RWPE2 (cell line): Measurements from ENCODE around the gene DNTTIP2.
"Not testable (repeated sequence)": the region's sequence is repeated elsewhere in the genome, so short reads cannot be mapped to it uniquely, and the experiment has no call there.

Experiments used
- ATAC-seq: fragments of 200-7000 bp; cut with Tn5 transposase; 3 replicates; pipeline ENCODE4 v1.9.1; 2021; ENCODE audit warnings: low read depth
- DNase-seq: peaks from one replicate; pipeline ENCODE4 v3.0.0-alpha.2; 2020; ENCODE audit warnings: low spot score
- H3K27ac ChIP-seq: fragments of 450-650 bp; 2 replicates; pipeline ENCODE4 v1.5.1; 2017; ENCODE audit warnings: mild to moderate bottlenecking; ENCODE audit not compliant: poor library complexity, severe bottlenecking
- H3K27me3 ChIP-seq: fragments of 250-450 bp; sonication (Bioruptor Pico); 2 replicates; pipeline ENCODE4 v1.5.1; 2021; ENCODE audit warnings: mild to moderate bottlenecking, moderate library complexity; ENCODE audit not compliant: insufficient read depth, poor library complexity, severe bottlenecking
- H3K36me3 ChIP-seq: fragments of 250-450 bp; sonication (Bioruptor Pico); 2 replicates; pipeline ENCODE4 v1.5.1; 2020; ENCODE audit warnings: low read depth, mild to moderate bottlenecking, moderate library complexity
- H3K4me1 ChIP-seq: fragments of 250-450 bp; sonication (Bioruptor Pico); 2 replicates; pipeline ENCODE4 v1.5.1; 2021; ENCODE audit warnings: mild to moderate bottlenecking, moderate library complexity; ENCODE audit not compliant: insufficient read depth, poor library complexity, severe bottlenecking
- H3K4me3 ChIP-seq: fragments of 250-450 bp; sonication (Bioruptor Pico); 2 replicates; pipeline ENCODE4 v1.5.1; 2021; ENCODE audit warnings: mild to moderate bottlenecking, moderate library complexity; ENCODE audit not compliant: severe bottlenecking
- H3K9me3 ChIP-seq: fragments of 250-450 bp; sonication (Bioruptor Pico); 2 replicates; pipeline ENCODE4 v1.5.1; 2021; ENCODE audit warnings: mild to moderate bottlenecking, moderate library complexity; ENCODE audit not compliant: severe bottlenecking
- TF ChIP-seq, protein P1 (sequence below): fragments of 450-650 bp; IDR thresholded peaks from one replicate; pipeline ENCODE4 v1.5.1; 2017; ENCODE audit warnings: mild to moderate bottlenecking, moderate library complexity; ENCODE audit not compliant: poor library complexity, severe bottlenecking

DNTTIP2 gene

DNA sequence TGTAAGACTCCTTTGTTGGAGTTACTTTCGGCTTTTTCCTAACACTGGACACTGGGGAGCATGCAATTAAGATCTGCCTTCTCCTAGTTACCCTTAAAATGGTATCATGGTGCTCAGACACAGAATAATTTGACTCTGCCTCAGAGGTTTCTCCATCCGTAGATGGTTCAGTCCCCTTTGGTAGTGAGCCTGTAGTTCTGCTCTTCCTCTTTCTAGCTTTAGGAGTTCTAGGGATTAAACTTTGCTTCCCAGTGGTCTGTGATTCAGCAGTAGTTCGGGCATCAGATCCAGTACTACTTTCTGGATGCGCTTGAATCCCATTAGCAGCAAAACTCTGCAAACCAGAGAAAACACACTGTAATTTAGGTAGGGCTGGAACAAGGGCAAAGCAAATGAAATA, 1.5 kb downstream of the DNTTIP2 start:
- H3K27me3 ChIP-seq = no peaks in the 10 kb centered on the region
- no peak overlapping the region for H3K27ac ChIP-seq
- H3K36me3 ChIP-seq = peaks cover 52% of the 10 kb centered on the region
- TF ChIP-seq, protein P1, sequence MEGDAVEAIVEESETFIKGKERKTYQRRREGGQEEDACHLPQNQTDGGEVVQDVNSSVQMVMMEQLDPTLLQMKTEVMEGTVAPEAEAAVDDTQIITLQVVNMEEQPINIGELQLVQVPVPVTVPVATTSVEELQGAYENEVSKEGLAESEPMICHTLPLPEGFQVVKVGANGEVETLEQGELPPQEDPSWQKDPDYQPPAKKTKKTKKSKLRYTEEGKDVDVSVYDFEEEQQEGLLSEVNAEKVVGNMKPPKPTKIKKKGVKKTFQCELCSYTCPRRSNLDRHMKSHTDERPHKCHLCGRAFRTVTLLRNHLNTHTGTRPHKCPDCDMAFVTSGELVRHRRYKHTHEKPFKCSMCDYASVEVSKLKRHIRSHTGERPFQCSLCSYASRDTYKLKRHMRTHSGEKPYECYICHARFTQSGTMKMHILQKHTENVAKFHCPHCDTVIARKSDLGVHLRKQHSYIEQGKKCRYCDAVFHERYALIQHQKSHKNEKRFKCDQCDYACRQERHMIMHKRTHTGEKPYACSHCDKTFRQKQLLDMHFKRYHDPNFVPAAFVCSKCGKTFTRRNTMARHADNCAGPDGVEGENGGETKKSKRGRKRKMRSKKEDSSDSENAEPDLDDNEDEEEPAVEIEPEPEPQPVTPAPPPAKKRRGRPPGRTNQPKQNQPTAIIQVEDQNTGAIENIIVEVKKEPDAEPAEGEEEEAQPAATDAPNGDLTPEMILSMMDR = no peak
- DNase-seq (no peak), ATAC-seq (no peak)
- H3K4me3 ChIP-seq = no peak overlapping the region
- no peaks in the 10 kb centered on the region for H3K9me3 ChIP-seq
- peaks cover 15% of the 10 kb centered on the region for H3K4me1 ChIP-seq

DNA sequence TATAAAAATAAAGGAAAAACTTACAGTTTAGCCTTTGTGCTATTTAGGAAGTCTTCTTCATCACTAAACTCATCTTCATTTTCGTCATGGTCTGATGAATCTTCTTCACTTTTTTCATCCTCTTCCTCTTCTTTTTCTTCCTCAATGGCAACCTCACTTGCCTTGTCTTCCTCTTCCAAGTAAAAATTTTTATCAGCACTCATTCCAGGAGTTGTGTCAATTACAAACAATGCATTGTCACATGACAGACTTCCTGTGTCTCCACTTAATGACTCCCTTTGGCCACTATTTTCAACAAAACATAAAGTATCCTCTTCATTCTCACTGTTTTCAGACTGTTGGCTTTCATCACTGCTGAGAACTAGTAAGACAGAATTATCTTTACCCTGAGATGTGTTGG, 2.8 kb downstream of the DNTTIP2 start:
- no peak for DNase-seq
- Histone ChIP-seq H3K36me3 (peaks cover 64% of the 10 kb centered on the region), H3K27me3 (no peaks in the 10 kb centered on the region), H3K27ac (no peak overlapping the region), H3K4me3 (no peak overlapping the region), H3K4me1 (peaks cover 15% of the 10 kb centered on the region), H3K9me3 (no peaks in the 10 kb centered on the region)
- TF ChIP-seq, protein P1 = no peak
- no peak for ATAC-seq

DNA sequence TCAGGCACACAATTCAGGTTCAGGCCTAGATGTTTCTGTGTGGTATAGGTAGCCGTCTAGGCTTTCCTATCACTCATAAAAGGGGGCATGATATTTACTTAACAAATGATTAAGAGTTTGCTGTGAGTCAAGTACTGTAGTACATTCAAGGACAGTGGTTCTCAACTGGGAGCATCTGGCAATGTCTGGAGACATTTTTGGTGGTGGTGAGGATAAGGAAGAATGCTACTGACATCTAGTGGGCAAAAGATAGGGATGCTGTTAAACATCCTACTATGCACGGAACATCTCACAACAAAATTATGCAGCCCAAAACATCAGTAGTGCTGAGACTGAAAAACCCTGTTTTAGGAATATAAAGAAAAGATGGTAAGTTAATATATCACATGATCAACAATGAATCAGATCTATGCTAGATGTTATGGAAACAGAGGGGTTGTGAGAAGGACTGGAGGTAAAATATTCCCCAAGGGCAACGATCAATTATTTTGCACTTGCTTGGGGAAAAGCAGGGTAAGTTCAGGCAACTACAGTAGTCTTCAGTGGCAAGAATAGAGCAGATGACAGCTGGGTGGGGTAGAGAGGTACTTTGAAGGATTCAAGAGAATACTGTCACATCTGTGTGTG, 4.9 kb downstream of the DNTTIP2 start:
- TF ChIP-seq, protein P1 = peak; percentile 84
- peak; percentile 44; the same call in 2 of the 3 replicates for ATAC-seq
- no peaks in the 10 kb centered on the region for H3K27me3 ChIP-seq
- no peak overlapping the region for H3K4me3 ChIP-seq
- peaks cover 11% of the 10 kb centered on the region for H3K4me1 ChIP-seq
- H3K27ac ChIP-seq = no peak overlapping the region
- H3K9me3 ChIP-seq = no peaks in the 10 kb centered on the region
- DNase-seq = no peak
- peaks cover 85% of the 10 kb centered on the region for H3K36me3 ChIP-seq

DNA sequence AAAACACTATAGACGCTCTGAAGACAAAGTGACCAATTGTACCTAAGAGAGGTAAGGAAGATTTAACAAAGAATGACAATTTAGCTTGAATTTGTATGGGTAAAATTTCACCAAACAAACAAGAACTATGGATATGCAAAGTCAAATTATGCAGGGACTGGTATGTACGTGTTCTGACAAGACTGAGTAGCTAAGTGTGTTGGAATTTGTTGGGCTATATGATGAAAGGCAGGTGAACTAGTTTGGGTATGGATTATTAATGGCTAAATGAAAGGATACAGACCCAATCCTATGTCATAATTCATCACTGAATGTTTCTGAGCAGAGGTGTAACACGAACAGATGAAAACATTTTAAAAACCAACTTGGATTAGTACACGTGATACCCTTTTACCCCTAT, 7.6 kb downstream of the DNTTIP2 start:
- no peak overlapping the region for H3K27ac ChIP-seq
- no peaks in the 10 kb centered on the region for H3K27me3 ChIP-seq
- TF ChIP-seq, protein P1 = no peak
- peaks cover 3% of the 10 kb centered on the region for H3K4me1 ChIP-seq
- peaks cover 76% of the 10 kb centered on the region for H3K36me3 ChIP-seq
- DNase-seq (no peak), ATAC-seq (no peak; the same call in 2 of the 3 replicates)
- no peaks in the 10 kb centered on the region for H3K9me3 ChIP-seq
- no peak overlapping the region for H3K4me3 ChIP-seq

DNA sequence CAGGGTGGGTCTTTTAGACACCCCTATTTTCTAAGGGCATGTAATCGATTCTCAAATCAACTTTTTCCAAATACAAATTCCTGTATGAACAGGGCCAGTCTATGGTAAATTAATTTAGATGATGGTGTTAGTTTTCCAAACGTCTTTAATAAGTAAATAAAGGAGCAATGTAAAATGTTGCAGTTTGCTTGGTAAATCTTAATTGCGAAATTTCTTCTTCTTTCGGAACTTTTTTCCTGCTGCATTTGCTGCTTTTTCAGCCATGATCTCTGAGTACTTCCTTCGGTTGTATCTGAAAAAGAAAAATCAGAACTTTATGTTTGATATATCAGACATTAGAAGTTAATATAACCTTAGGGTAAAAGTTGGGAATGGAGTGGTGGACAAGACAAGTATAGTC, 9.4 kb downstream of the DNTTIP2 start:
- H3K36me3 ChIP-seq = peaks cover 63% of the 10 kb centered on the region
- H3K4me1 ChIP-seq = no peaks in the 10 kb centered on the region
- ATAC-seq (no peak), DNase-seq (no peak)
- no peaks in the 10 kb centered on the region for H3K9me3 ChIP-seq
- H3K27me3 ChIP-seq = no peaks in the 10 kb centered on the region
- no peak overlapping the region for H3K27ac ChIP-seq
- TF ChIP-seq, protein P1 = no peak
- no peak overlapping the region for H3K4me3 ChIP-seq

DNA sequence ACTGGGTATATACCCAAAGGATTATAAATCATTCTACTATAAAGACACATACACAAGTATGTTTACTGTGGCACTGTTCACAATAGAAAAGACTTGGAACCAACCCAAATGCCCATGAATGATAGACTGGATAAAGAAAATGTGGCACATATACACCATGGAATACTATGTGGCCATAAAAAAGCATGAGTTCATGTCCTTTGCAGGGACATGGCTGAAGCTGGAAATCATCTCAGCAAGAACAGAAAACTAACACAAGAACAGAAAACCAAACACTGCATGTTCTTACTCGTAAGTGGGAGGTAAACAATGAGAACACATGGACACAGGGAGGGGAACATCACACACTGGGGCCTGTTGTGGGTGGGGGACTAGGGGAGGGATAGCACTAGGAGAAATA, 10.5 kb downstream of the DNTTIP2 start:
- peaks cover 51% of the 10 kb centered on the region for H3K36me3 ChIP-seq
- not testable (repeated sequence) for DNase-seq, H3K9me3 ChIP-seq, H3K27ac ChIP-seq, ATAC-seq, H3K27me3 ChIP-seq, H3K4me3 ChIP-seq, H3K4me1 ChIP-seq
